Measurements from ENCODE around the gene SEPTIN12.

Gene SEPTIN12, protein sequence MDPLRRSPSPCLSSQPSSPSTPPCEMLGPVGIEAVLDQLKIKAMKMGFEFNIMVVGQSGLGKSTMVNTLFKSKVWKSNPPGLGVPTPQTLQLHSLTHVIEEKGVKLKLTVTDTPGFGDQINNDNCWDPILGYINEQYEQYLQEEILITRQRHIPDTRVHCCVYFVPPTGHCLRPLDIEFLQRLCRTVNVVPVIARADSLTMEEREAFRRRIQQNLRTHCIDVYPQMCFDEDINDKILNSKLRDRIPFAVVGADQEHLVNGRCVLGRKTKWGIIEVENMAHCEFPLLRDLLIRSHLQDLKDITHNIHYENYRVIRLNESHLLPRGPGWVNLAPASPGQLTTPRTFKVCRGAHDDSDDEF

GRCh38 chr16:4787627-4788482 is at the start of gene SEPTIN12:
SEPTIN12 (minus strand) TSS chr16:4788345; CDS start chr16:4787645, 700 bp downstream.
- no peak for DNase-seq

DNA sequence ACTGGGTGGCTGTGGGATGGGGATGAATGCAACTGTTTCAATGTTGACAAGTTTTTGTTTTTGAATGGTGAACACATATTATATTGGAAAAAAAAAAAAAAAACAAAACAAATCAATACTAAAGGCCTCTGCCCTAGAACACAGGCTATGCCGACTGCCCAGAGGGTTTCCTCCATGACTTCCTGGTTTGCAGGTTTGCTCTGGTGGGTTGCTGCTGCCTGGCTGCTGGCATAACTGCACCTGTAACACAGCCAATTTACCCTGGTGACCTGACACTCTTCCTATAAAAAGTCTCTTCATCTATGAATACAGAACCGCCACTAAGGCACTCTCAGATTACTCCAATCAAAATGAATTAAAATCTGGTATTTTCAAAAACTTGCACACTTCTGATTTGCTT is 48.6 kb upstream of the SEPTIN12 start:
- no peak for DNase-seq

- DNase-seq = no peak
Measured at GRCh38 chr16:4833584-4833983, 45.4 kb upstream of the SEPTIN12 start.

GRCh38 chr16:4832698-4833343 is 44.7 kb upstream of the SEPTIN12 start:
- DNase-seq = no peak

GRCh38 chr16:4831616-4832015 is 43.5 kb upstream of the SEPTIN12 start:
- DNase-seq = no peak

DNA sequence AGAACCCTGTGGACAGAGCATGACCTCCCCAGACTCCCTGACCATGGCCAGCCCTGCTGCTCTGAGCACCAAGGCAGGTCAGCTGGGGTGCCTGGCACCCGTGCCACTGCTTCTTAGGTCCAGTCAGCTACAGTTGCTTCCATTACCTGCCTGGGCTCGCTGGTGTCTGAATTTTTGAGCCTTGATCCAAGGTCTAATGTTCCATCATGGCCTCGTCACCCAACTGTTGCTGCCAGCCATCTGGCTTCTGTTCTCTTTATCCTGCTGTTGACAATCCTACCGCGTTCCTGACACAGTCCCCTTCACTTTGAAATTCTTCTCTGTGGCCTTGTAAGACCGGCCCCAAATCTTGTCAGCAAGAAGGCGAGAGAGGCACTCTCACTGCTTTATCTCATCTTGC is 42.3 kb upstream of the SEPTIN12 start:
- no peak for DNase-seq

GRCh38 chr16:4828567-4829321 is 40.6 kb upstream of the SEPTIN12 start:
- no peak for DNase-seq

GRCh38 chr16:4826980-4827379 is 38.8 kb upstream of the SEPTIN12 start:
- DNase-seq = no peak

DNA sequence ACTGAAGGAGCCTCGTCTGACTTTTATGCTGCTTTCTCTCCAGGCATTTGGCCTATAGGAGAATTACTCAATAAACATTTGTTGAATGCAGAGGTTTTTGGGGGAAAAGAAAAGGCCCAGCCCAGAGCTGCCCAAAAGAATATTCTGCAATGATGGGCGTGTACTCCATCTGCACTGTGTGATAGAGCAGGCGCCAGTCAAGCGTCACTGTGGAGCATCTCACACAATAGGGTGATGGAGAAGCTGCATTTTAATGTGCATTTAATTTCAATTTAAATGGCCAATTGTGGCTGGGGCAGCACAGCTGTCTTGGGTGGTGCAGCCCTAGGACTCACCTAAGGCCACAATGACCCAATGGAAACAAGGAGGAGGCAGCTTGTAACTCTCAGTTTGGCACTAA is 38.4 kb upstream of the SEPTIN12 start:
- DNase-seq = no peak

DNA sequence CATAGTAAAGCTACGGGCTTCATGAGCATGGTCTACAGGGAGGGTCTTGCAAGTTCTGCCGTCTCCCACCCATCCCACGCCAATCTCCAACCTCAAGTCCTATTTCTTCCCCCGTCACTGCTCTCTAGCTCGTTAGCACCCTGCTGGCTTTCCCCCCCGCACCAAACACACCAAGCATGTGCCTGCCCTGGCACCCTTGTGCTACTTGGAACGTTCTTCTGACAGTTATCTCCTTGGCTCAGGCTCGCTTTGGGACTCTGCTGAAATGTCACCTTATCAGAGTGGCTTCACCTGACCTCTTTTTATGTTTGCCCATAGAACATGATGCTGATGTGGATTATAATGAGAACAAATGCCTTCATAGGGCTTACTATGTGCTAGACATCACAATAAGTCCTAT is 37.1 kb upstream of the SEPTIN12 start:
- no peak for DNase-seq

DNA sequence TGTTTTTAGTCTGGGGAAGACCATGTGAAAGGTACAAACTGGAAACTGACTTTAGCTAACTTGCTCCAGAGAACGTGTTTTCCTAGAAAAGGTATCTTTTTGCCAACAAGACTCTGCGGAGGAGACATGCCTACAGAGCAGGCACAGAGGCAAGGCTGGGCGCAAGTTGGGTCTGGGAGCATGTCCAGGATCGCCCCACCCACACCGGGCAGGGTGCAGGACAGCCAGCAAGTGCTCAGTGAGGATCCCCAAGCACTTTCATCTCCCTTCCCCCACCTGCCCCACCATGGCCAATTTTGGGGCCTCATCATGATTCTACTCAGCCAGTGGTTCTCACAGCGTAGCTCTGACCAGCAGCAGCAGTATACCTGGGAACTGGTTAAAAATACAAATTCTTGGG is 32.5 kb upstream of the SEPTIN12 start:
- DNase-seq = no peak

GRCh38 chr16:4814542-4815173 is 26.5 kb upstream of the SEPTIN12 start:
- no peak for DNase-seq

DNA sequence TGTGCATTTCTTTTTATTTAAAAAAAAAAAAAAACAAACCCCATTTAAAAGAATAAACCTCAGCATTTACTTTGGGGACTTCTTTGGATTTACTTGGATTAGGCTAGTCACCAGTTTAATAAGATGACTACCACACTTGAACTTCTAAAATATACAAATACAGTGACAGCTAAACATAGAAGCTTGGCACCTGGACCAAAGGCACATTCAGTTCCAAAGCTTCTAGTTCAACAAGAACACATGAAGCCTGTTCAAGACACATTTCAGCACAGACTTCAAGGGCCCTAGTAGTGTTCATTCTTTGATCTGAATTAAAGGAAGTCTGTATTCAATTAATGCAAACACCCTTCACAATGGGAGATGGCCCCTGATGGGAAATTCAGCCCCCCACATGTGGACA is 25.9 kb upstream of the SEPTIN12 start:
- DNase-seq = no peak

DNA sequence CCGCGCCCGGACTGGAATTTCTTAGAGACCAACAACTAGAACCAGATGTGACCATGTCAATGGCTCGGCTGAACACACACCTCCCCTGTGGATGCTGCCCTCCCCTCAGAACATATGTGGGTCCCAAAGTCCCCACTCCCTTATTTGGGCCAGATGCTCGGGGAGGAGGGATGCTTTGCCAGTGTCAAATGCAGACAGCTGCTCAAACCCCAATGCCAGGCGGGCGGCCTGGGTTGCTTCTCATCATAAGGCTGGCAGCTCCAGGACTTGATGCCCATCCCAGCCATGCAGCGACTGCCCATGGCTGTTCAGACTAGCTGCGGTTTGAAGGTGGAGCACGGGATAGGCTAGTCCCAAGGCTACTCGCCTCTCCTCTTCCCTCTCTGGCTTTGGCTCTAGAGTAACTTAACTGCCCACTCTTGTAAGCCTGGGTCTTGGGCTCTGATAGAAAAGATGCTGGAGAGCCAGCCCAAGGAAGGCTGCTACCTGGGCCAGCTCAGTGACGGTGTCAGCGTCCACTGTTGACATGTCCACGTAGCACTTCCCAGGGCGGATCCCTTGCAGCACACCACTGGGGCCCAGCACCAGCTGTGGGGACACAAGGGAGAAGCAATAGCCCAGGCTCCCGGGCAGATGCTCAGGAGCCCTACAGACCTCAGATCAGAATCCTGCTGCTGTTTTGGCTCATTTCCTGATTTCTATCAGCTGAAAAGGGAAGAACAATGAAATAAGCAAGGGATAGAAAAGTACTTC is 25.3 kb upstream of the SEPTIN12 start:
- no peak for DNase-seq

DNA sequence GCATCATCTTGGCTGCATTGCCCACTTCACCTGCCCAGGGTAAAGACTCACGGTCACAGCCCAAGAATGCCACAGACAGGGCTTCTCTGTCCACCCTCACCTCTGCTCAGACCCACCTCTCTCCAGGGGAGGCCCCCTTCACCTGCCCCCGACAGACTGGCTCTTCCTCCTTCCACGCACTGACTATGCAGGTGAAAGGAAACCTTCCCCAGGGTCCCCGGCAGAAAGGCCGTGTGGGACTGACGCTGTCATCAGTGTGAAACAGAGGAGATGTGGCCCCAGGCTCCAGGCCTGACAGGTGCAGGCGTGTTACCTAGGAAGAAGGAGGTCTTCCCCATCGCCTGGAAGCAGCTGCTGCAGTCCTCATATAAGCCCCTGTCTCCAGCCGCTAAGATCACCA is 23.6 kb upstream of the SEPTIN12 start:
- no peak for DNase-seq

DNA sequence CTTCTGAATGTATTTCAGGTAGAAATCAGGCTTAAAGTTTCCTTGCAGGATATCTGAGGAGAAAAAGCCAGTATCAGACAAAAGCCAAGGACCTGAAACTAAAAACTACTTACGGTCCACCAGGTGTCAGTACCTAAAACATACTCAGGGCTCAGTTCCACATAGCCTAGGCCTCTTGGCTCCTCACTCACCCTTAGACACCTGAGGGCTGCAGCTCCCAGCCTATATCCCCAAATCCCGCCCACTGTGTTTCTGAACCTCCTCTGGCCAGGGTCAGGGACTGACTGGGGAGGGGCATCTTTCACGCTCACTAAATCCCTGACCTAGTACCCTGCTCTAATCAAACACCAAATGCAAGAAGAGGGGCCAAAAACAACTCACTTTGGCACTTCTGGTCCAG is 23.1 kb upstream of the SEPTIN12 start:
- DNase-seq = no peak

DNA sequence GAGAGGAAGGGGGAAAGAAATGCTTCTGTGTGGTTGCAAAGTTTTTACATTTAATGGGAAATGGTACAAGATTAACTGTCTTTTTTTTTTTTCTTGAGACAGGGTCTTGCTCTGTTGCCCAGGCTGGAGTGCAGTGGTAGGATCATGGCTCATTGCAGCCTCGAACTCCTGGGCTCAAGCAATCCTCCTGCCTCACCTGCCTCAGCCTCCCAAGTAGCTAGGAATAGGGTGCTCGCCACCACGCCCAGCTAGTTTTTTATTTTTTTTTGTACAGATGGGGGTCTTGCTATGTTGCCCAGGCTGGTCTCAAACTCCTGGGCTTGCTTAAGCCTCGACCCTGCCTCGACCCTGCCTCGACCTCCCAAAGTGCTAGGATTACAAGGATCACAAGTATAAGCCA is 18.1 kb upstream of the SEPTIN12 start:
- no peak for DNase-seq

GRCh38 chr16:4805231-4805630 is 17.1 kb upstream of the SEPTIN12 start:
- no peak for DNase-seq

DNA sequence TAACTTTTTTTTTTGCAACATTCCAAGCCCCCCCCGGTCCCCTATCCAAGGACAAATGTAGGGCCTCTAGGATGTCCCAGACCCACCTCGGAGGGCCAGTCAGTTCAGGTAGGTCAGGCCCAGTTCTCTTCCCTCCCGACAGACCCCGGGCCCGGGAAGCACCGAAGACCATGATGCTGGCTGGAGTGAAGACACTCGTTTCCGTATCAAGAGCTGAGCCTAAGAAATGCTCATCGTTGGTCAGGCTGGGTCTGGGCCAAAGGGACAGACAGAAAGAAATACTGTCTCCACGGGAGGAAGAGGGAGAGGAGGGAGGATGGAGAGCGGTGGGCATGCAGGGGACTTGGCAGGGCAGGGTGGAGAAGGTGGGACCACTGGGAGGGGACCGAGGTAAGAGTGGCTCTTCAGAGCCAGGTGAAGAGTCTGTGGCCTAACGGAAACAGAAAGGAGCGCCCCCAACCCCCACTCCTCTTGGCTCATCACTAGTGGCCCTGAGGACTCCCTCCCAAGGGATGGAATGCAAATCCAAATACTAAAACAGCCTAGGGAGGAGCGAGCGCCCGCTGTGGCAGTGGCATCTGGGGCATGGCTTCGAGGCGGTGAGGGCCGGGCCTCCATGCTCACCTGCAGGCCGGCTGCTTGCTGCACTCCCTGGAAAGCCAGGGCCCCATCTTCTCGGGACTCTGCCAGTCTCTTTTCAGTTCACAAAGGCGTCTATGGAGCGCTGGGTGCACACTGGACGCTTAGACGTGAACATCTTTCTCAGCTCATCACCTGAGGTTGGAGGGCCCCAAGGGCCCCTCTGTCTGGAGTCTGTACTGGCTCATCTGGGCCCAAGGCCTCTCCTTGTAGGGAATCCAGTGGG is 16.0 kb upstream of the SEPTIN12 start:
- no peak for DNase-seq

- no peak for DNase-seq
Measured at GRCh38 chr16:4803401-4803844, 15.3 kb upstream of the SEPTIN12 start.
